ENCODE data around the gene MRLN.
A peak's percentile ranks its signal among the peaks of the same experiment; 100 is the strongest.
"Not testable (repeated sequence)": the region's sequence is repeated elsewhere in the genome, so short reads cannot be mapped to it uniquely, and the experiment has no call there.

Gene MRLN

GRCh38 chr10:59744762-59745161 is 8.5 kb downstream of the MRLN start:
- FAIRE-seq: not testable (repeated sequence)

DNA sequence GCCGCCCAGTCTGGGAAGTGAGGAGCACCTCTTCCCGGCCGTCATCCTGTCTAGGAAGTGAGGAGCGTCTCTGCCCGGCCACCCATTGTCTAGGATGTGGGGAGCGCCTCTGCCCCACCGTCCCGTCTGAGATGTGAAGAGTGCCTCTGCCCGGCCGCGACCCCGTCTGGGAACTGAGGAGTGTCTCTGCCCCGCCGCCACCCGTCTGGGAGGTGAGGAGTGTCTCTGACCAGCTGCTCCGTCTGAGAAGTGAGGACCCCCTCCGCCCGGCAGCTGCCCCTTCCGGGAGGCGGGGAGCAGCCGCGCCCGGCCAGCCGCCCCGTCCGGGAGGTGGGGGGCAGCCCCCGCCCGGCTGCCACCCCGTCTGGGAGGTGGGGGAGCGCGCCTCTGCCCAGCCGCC is 9.1 kb downstream of the MRLN start:
- not testable (repeated sequence) for FAIRE-seq

GRCh38 chr10:59741583-59741982 is 11.7 kb downstream of the MRLN start:
- no peak for FAIRE-seq

GRCh38 chr10:59741048-59741447 is 12.2 kb downstream of the MRLN start:
- FAIRE-seq: no peak

DNA sequence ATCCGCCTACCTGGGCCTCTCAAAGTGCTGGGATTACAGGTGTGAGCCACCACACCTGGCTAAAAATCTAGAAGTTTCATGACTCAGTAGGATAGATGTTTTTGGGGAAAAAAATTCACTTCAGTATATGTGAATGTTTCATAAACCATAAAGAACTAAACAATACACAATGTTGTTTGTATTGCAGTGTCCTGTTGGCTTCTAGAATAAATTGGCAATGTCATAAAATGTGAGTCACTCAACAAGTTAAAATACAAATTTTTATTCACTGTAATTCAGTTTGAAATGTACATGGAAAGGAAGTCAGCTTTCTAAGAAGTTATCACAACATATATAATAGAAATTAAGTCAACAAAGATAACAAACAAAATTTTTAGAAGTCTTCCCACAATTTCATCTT is 16.5 kb downstream of the MRLN start:
- no peak for FAIRE-seq

DNA sequence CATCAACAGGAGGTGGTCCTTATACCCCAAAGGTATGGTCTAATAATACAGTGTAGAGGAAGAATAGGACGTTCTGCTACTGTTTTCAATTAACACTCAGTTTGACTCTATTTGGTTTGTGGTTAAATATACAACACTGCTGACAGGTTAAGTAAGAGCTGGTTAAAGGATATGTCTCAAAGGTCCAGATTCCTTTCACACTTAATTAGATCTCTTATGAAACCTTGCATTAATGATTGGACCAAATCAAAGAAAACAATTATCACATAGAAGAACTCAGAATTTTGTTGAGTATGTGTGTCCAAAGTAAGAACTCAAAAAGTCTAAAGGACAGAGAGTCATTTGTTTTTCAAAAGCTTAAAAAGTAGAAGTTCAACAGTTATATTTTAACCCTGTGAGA is 18.0 kb downstream of the MRLN start:
- FAIRE-seq: no peak

DNA sequence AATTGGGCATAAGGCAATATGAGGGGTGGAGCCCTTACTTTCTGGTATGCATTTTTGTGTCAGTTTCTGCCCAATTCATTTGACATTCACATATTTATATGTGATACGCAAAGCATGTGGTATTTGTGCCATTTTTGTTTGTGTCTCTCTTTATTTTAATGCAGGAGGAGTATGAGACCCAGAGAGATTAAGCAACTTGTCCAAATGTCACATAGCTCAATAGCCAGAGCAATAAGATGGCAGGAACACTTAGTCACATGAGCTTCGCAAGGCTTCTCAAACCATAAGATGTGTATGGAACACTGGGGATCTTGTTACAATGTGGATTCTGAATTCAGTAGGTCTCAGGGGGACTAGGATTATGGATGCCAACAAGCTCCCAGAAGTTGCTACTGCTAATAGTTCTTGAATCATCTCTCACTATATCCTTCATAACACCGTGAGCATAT is 19.2 kb downstream of the MRLN start:
- no peak for FAIRE-seq

- not testable (repeated sequence) for FAIRE-seq
These were observed 19.8 kb downstream of the MRLN start for GRCh38 chr10:59733321-59734013.

DNA sequence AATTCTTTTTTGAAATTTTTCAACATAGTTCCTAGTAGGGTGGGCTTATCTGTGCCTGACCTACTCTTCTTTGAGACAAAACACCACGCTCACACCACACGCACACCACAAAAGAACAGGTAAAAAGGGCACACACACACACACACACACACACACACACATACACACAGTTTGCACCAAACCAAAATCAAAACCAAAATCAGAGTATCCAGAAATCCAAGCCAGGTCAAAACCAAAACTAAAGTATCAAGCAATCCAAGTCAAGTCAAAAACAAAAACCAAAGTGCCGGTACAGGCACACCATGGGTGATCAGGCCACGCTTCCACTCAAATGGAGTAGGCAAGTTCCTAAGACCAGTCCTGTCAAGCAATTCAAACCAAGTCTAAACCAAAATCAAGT is 20.4 kb downstream of the MRLN start:
- not testable (repeated sequence) for FAIRE-seq

DNA sequence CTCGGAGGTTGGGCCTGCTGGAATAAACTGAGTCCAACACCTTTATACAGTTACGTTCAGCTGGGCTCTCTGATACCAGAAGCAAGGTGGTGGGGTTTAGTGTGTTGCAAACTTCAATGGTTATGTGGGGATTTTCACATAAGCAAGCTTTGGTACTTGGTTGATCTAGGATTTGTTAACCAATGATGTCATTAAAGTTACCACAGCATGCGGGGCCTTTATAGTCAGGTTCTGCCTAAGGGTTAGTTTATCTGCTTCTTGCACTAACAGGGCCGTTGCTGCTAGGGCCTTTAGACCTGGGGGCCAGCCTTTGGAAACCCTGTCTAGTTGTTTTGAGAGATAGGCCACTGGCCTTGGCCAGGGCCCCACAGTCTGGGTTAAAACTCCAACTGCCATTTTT is 24.1 kb downstream of the MRLN start:
- not testable (repeated sequence) for FAIRE-seq

DNA sequence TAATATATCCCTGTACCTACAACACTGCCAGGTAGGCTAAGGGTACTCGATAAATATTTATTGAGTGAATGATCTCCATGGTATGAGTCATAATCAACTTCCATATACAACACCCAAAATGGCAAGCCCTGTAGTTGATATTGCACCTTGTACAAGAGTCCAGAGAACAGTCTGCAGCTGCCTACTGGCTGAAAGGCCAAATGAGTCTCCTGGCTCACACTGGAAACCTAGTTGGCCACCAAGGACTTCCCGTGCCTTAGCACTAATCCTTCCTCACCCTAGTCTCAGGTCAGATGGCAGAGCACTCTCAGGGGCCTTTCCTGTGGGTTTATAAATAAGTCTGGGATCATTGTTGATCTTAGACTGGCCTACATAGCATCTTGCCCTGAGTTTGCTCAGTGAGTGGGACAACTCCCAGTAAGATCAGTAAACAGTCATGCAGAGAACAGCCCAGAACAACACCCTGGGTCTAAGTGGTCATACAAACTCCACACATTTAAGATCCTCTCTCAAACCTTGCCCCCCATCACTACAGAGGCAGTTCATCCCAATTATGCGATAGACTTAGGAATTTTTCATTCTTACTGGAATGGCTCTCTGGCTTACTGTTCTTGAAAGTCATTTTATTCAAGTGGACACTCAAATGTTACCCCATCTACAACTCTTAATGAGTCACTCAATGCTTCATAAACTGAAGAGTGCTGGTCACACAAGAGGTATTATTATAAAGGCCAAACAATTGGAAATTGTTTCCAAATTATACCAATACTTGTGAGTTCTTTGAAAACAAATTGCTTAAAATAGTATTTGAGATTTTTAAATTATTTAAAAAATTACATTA is 28.9 kb downstream of the MRLN start:
- no peak for FAIRE-seq

GRCh38 chr10:59720377-59720776 is 32.9 kb downstream of the MRLN start:
- no peak for FAIRE-seq

- no peak for FAIRE-seq
These were observed 33.9 kb downstream of the MRLN start for GRCh38 chr10:59719374-59719773.

DNA sequence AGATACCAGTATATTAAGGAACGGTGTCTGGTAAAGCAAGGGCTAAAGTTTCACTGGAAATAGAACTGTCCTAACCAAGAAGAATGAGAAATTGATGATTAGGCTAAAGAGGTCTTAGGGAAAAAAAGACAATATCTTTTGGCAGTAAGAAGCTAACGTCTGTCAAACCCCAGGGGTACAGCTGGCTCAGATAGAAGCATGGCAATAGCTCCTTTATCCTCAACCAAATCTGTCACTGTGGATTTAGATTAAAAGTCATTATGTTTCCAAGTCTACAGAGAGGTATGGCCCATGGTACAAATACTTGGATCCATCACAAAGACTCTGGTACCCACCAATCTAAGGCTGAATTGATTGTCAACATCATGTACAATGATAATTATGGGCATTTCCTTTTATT is 35.0 kb downstream of the MRLN start:
- FAIRE-seq: no peak

GRCh38 chr10:59713196-59713821 is 39.9 kb downstream of the MRLN start:
- FAIRE-seq: no peak

GRCh38 chr10:59711871-59712494 is 41.3 kb downstream of the MRLN start:
- FAIRE-seq: no peak

GRCh38 chr10:59709395-59710125 is 43.7 kb downstream of the MRLN start, which contains the start of gene SLC16A9:
Gene SLC16A9, minus strand, starts transcription at chr10:59709850. Its CDS starts 25,559 bp downstream, at chr10:59684291.
- FAIRE-seq: no peak

GRCh38 chr10:59708816-59709394 is 44.4 kb downstream of the MRLN start:
- no peak for FAIRE-seq

- FAIRE-seq: no peak
These were observed 46.1 kb downstream of the MRLN start for GRCh38 chr10:59706851-59707797.

DNA sequence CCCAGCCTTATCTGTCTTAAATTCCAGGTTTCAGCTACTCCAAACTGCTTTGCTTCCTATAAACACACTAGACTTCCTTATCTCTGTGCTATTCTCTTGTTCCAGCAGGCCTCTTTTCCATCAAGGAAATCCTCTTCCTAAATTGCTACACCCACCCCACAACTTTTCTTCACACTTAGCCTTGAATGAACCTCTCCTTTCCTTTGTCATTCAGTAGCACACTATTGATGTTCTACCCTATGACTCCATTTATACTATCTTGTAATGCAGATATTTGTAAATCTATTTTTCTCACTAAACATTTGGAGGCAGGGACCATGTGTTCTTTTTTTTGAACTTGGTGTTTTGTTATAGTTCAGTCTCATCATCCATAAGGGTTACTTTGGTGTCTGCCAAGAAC is 47.3 kb downstream of the MRLN start:
- FAIRE-seq: no peak

- peak; percentile 62 for FAIRE-seq
These were observed 48.6 kb downstream of the MRLN start for GRCh38 chr10:59704630-59705029.

Measured in islet of Langerhans (tissue), 1 donor.